Measurements from ENCODE around the gene SEMA3C. TPM values are rescaled to one million over a fixed set of nuclear protein-coding genes. Genes with fewer than 3 reads are reported as not detected.

Gene SEMA3C
- 10 to 100 TPM; 25.9 to 36.1 (median 32.3) TPM for polyA plus RNA-seq (ENCODE audit: insufficient read length in 4 of 4)

GRCh38 chr7:80918909-80919721, at the start of gene SEMA3C:
Gene SEMA3C (minus strand): TSS chr7:80919051. CDS start chr7:80916781, 2,270 bp downstream.
- peak; percentile 74 to 87 (median 83) for DNase-seq (ENCODE audit: low read depth in 4 of 4, low spot score in 2 of 4)

- no peak for DNase-seq (ENCODE audit: low read depth in 4 of 4, low spot score in 2 of 4)
Measured at GRCh38 chr7:80968606-80969005, 49.8 kb upstream of the SEMA3C start.

- DNase-seq (ENCODE audit: low read depth in 4 of 4, low spot score in 2 of 4): no peak
Measured at GRCh38 chr7:80967917-80968297, 49.1 kb upstream of the SEMA3C start.

- DNase-seq (ENCODE audit: low read depth in 4 of 4, low spot score in 2 of 4): no peak
Measured at GRCh38 chr7:80967071-80967916, 48.4 kb upstream of the SEMA3C start.

GRCh38 chr7:80960244-80960795, 41.5 kb upstream of the SEMA3C start:
- no peak for DNase-seq (ENCODE audit: low read depth in 4 of 4, low spot score in 2 of 4)

- DNase-seq (ENCODE audit: low read depth in 4 of 4, low spot score in 2 of 4): no peak
Measured at GRCh38 chr7:80957226-80957777, 38.5 kb upstream of the SEMA3C start.

- no peak for DNase-seq (ENCODE audit: low read depth in 4 of 4, low spot score in 2 of 4)
Measured at GRCh38 chr7:80954191-80954590, 35.3 kb upstream of the SEMA3C start.

- no peak for DNase-seq (ENCODE audit: low read depth in 4 of 4, low spot score in 2 of 4)
Measured at GRCh38 chr7:80950550-80950967, 31.7 kb upstream of the SEMA3C start.

- DNase-seq (ENCODE audit: low read depth in 4 of 4, low spot score in 2 of 4): no peak
Measured at GRCh38 chr7:80949449-80949848, 30.6 kb upstream of the SEMA3C start.

GRCh38 chr7:80946858-80947257, 28.0 kb upstream of the SEMA3C start:
- DNase-seq (ENCODE audit: low read depth in 4 of 4, low spot score in 2 of 4): no peak

- DNase-seq (ENCODE audit: low read depth in 4 of 4, low spot score in 2 of 4): no peak
Measured at GRCh38 chr7:80945976-80946375, 27.1 kb upstream of the SEMA3C start.

GRCh38 chr7:80943342-80943741, 24.5 kb upstream of the SEMA3C start:
- no peak for DNase-seq (ENCODE audit: low read depth in 4 of 4, low spot score in 2 of 4)

- DNase-seq (ENCODE audit: low read depth in 4 of 4, low spot score in 2 of 4): no peak
Measured at GRCh38 chr7:80942261-80943041, 23.6 kb upstream of the SEMA3C start.

GRCh38 chr7:80941208-80941758, 22.4 kb upstream of the SEMA3C start:
- DNase-seq (ENCODE audit: low read depth in 4 of 4, low spot score in 2 of 4): no peak

- DNase-seq (ENCODE audit: low read depth in 4 of 4, low spot score in 2 of 4): no peak
Measured at GRCh38 chr7:80940539-80941207, 21.8 kb upstream of the SEMA3C start.

GRCh38 chr7:80937336-80937735, 18.5 kb upstream of the SEMA3C start:
- no peak for DNase-seq (ENCODE audit: low read depth in 4 of 4, low spot score in 2 of 4)

GRCh38 chr7:80935991-80936780, 17.3 kb upstream of the SEMA3C start:
- no peak for DNase-seq (ENCODE audit: low read depth in 4 of 4, low spot score in 2 of 4)

GRCh38 chr7:80934321-80934720, 15.5 kb upstream of the SEMA3C start:
- DNase-seq (ENCODE audit: low read depth in 4 of 4, low spot score in 2 of 4): no peak

GRCh38 chr7:80932536-80932935, 13.7 kb upstream of the SEMA3C start:
- DNase-seq (ENCODE audit: low read depth in 4 of 4, low spot score in 2 of 4): no peak

All from left renal cortex interstitium (tissue), 4 donors.